GM18517 (cell line): ENCODE data around the gene LY86.

ENCODE experiments used
- ATAC-seq: cut with Tn5 transposase; IDR thresholded peaks from one replicate; pipeline ENCODE4 v1.9.1; 2021; ENCODE audit warnings: mild to moderate bottlenecking, moderate library complexity; ENCODE audit not compliant: unreplicated experiment

The LY86 gene

GRCh38 chr6:6699741-6700367, 111.3 kb downstream of the LY86 start:
- no peak for ATAC-seq

DNA sequence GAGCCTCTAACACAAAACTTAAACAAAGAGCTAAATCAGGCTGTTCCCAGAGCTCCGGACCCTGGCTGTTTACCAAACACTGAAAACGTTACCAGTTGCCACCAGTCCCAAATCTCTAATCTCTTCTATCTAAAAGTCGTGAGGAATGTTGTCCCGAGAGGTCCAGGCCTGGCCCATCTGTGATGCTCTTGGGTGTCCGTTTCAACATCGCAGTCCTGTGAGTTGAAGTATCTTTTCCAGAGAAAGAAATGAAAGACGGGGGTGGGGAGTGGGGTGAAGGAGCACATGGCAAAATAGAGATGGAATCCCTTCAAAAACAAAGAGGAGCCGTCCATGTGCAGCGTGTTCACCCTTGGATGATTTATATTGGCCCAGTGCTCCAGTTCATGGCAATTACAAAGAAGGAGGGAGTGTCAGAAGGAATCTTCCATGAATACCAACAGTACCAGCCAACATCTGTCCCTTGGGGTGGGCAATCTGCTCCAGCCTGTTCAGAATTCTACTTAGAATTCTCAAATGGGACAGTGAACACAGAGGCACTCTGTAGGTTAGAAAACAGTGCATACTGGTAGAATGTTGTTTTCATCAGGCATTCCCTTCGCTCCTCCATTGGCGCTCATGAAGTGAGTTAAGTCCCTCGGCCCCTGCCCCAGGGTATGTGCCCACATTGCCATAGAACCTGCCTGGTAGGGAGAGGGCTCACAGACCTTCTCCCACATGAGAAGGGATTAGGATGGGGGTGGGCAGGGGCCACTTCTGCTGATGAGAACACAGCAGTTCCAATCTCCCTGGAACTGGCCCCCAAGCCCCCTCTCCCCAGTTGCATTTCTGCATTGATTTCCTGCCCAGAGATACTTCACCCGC, 112.1 kb downstream of the LY86 start:
- no peak for ATAC-seq

DNA sequence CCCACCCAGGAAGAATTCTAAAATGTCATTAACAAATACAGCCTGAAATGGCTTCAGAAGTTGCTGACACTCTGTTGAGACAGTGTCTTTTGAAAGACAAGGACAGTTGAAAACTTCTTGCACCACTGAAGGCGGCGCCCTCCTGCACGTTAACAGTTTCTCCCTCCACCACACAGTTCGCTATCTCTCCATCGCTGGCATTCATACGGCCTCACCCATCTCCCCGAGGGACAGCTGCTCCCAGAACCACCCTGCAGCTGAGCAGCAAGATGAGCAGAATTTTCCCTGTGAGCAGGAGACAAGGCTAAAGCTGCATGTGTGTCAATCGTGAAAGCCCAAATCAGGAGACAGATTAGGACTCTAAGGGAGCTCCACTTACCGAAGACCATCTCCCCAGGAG, 113.3 kb downstream of the LY86 start:
- ATAC-seq = no peak

GRCh38 chr6:6703699-6704098, 115.2 kb downstream of the LY86 start:
- no peak for ATAC-seq
